ENCODE data around the gene FBN1. TPM values are rescaled to one million over a fixed set of nuclear protein-coding genes. Genes with fewer than 3 reads are reported as not detected.

FBN1 gene
- total RNA-seq, 1 donor from 2014 or later = 1,183 TPM

DNA sequence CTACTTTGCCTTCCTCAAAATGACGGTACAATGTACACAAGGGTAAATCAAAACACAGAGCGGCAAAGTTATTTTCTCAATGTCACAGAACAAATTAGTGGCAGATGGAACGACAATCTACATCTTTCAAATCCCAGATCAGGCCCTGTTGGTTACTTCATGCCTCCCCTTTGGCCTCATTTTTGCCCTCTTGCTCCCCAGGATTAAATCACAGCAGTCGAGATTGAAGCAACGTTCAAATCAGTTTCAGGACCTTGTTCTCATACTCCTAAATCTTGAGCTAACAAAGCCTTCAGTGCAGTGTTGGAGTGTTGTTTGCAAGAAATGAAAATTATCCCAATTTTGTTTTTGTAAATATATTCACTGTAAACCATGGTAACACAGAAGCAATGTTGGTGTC lies 91.4 kb downstream of the FBN1 start:
- H3K27me3 Mint-ChIP-seq (ENCODE audit: low read depth) = no peaks in the 10 kb centered on the region
- no peak for DNase-seq (ENCODE audit: low spot score)
- H3K36me3 Mint-ChIP-seq (ENCODE audit: low read depth) = peaks cover 21% of the 10 kb centered on the region
- H3K27ac Mint-ChIP-seq (ENCODE audit: unreplicated experiment) = peak overlapping the region; percentile 90
- H3K4me1 Mint-ChIP-seq (ENCODE audit: low read depth) = peaks cover 100% of the 10 kb centered on the region
- peak overlapping the region; percentile 21 for H3K4me3 Mint-ChIP-seq (ENCODE audit: unreplicated experiment)
- no peaks in the 10 kb centered on the region for H3K9me3 Mint-ChIP-seq (ENCODE audit: low read depth)
- TF ChIP-seq, protein P1, sequence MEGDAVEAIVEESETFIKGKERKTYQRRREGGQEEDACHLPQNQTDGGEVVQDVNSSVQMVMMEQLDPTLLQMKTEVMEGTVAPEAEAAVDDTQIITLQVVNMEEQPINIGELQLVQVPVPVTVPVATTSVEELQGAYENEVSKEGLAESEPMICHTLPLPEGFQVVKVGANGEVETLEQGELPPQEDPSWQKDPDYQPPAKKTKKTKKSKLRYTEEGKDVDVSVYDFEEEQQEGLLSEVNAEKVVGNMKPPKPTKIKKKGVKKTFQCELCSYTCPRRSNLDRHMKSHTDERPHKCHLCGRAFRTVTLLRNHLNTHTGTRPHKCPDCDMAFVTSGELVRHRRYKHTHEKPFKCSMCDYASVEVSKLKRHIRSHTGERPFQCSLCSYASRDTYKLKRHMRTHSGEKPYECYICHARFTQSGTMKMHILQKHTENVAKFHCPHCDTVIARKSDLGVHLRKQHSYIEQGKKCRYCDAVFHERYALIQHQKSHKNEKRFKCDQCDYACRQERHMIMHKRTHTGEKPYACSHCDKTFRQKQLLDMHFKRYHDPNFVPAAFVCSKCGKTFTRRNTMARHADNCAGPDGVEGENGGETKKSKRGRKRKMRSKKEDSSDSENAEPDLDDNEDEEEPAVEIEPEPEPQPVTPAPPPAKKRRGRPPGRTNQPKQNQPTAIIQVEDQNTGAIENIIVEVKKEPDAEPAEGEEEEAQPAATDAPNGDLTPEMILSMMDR (IDR thresholded peaks at IDR 0.05) = no peak

DNA sequence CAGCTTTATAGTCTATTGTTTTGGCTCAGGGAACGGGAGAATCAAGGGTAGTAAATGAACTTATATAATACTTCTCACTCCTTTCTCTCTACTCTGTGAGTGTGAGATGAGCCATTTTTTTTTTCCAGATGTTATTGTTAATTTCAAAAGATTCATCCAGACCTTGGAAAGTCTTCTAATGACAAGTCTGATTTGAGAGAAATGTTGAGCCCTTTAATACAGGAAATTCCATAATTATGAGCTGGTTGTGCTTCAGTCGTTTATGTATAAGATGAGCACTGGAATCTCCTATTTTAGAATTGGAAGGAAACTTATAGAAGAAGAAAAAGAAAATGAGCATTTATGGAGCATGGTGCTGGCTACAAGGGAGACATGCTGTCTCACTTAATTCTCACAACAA lies 92.0 kb downstream of the FBN1 start:
- DNase-seq (ENCODE audit: low spot score) = no peak
- Mint-ChIP-seq H3K4me3 (ENCODE audit: unreplicated experiment) (peak overlapping the region; percentile 29), H3K36me3 (ENCODE audit: low read depth) (peaks cover 21% of the 10 kb centered on the region), H3K4me1 (ENCODE audit: low read depth) (peaks cover 100% of the 10 kb centered on the region), H3K27ac (ENCODE audit: unreplicated experiment) (peak overlapping the region; percentile 90), H3K27me3 (ENCODE audit: low read depth) (no peaks in the 10 kb centered on the region), H3K9me3 (ENCODE audit: low read depth) (no peaks in the 10 kb centered on the region)
- TF ChIP-seq, protein P1 (IDR thresholded peaks at IDR 0.05) = no peak

DNA sequence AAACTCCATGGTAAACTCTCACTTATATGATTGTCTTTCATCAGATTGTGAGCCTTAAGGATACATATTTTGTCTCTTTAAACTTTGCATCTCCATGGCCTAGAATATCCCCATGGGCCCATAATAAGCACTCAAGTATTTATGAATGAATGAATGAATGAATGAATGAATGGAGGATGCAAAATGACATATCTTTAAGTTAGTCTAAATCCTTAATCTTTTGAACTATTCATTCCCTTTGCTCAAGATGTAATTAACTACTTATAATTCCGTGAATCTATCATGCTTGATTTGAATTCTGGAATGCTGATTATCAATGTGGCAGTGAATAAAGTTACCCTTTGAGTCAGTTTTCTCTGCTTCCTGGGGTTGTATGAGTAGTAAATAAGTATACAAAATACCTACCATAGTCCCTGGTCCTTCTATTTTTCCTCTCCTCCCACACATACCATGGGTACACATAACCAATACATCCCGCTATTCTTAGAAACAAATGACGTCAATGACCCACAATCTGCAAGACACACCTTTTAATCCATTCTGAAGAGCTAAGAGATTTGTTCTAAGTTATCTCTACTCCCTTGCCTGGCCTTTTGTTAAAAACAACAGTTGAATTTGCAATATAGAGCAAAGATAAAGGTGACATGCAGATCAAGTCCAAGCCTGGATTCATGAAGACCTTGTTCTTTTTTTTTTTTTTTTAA lies 94.5 kb downstream of the FBN1 start:
- Mint-ChIP-seq H3K27me3 (ENCODE audit: low read depth) (no peaks in the 10 kb centered on the region), H3K4me1 (ENCODE audit: low read depth) (peaks cover 100% of the 10 kb centered on the region), H3K9me3 (ENCODE audit: low read depth) (no peaks in the 10 kb centered on the region), H3K36me3 (ENCODE audit: low read depth) (peaks cover 9% of the 10 kb centered on the region), H3K4me3 (ENCODE audit: unreplicated experiment) (no peak overlapping the region), H3K27ac (ENCODE audit: unreplicated experiment) (peak overlapping the region; percentile 89)
- TF ChIP-seq, protein P1 (IDR thresholded peaks at IDR 0.05) = no peak
- DNase-seq (ENCODE audit: low spot score) = no peak

DNA sequence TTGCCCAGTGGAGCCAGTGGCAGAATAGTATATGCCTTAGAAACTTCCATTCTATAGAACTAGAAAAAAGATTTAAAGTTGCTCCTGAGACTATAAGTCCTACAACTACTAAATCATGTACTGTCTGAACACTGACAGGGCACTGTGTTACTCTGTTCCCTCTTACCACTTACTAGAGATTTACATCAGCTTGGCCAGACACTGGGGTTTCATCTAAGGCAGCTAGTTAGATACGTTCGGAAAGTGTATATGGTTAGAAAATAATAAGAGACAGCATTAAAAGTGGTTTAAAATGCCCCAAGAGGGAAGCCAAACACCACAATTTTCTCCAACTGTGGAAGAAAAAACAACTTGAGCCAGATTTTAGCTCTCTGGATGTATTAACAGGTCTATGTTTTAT lies 97.1 kb downstream of the FBN1 start:
- Mint-ChIP-seq H3K27ac (ENCODE audit: unreplicated experiment) (peak overlapping the region; percentile 96), H3K4me3 (ENCODE audit: unreplicated experiment) (no peak overlapping the region), H3K27me3 (ENCODE audit: low read depth) (no peaks in the 10 kb centered on the region), H3K36me3 (ENCODE audit: low read depth) (peaks cover 9% of the 10 kb centered on the region), H3K4me1 (ENCODE audit: low read depth) (peaks cover 94% of the 10 kb centered on the region), H3K9me3 (ENCODE audit: low read depth) (no peaks in the 10 kb centered on the region)
- no peak for DNase-seq (ENCODE audit: low spot score)
- TF ChIP-seq, protein P1 (IDR thresholded peaks at IDR 0.05) = no peak

DNA sequence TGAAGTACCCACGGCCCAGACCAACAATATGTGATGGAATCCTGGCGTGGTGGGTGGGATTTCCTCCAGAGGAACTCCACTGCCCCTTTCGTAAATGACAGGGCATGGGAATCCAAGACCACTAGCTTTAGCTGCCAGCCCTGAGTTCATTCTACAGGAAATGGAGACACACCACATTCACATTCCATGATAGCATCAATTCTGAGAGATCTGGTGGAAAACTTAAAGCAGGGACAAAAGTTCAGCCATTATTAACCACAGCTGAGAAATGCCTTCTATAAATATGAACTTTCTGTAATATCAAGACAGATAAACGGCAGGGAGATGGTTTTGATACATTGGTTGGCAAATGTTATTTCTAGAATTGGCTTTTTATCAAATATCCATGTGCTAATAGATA lies 98.2 kb downstream of the FBN1 start:
- Mint-ChIP-seq H3K4me3 (ENCODE audit: unreplicated experiment) (peak overlapping the region; percentile 20), H3K9me3 (ENCODE audit: low read depth) (peaks cover 4% of the 10 kb centered on the region), H3K27me3 (ENCODE audit: low read depth) (no peaks in the 10 kb centered on the region), H3K27ac (ENCODE audit: unreplicated experiment) (peak overlapping the region; percentile 96), H3K4me1 (ENCODE audit: low read depth) (peaks cover 93% of the 10 kb centered on the region), H3K36me3 (ENCODE audit: low read depth) (peaks cover 14% of the 10 kb centered on the region)
- DNase-seq (ENCODE audit: low spot score) = no peak
- TF ChIP-seq, protein P1 (IDR thresholded peaks at IDR 0.05) = no peak

Data from chondrocyte (in vitro differentiated cells).